Mononuclear cell (primary cell): ENCODE measurements around the gene KCNIP2. TPM values are rescaled to one million over a fixed set of nuclear protein-coding genes. Genes with fewer than 3 reads are reported as not detected.
"Not testable (repeated sequence)": the region's sequence is repeated elsewhere in the genome, so short reads cannot be mapped to it uniquely, and the experiment has no call there.

Experiments
- H3K27me3 ChIP-seq: 2 replicates; pipeline ENCODE4 v1.6.0; 2011; ENCODE audit warnings: low read length, control low read depth; ENCODE audit not compliant: insufficient read depth
- H3K4me1 ChIP-seq: 2 replicates; pipeline ENCODE4 v1.5.1; 2011; ENCODE audit warnings: mild to moderate bottlenecking, low read length, control low read depth; ENCODE audit not compliant: insufficient read depth
- H3K4me3 ChIP-seq: 2 replicates; pipeline ENCODE4 v1.5.1; 2011; ENCODE audit warnings: mild to moderate bottlenecking, low read length, moderate library complexity
- H3K9me3 ChIP-seq: 2 replicates; pipeline ENCODE4 v1.5.1; 2011; ENCODE audit warnings: low read depth, mild to moderate bottlenecking, control low read depth, low read length
- total RNA-seq: library from RNA; depleted of rRNA; stranded (reverse); fragments of >200 nt; gene quantifications from one replicate; pipeline ENCODE4 v1.2.3, GENCODE V29; 2012

KCNIP2 gene
- total RNA-seq, 1 donor, result 4.1 TPM

- peak overlapping the region; percentile 96 for H3K4me3 ChIP-seq
- no peaks in the 10 kb centered on the region for H3K9me3 ChIP-seq
- peaks cover 32% of the 10 kb centered on the region for H3K4me1 ChIP-seq
- no peaks in the 10 kb centered on the region for H3K27me3 ChIP-seq
These were observed 24.5 kb downstream of the KCNIP2 start for GRCh38 chr10:101818872-101819633.

- H3K4me1 ChIP-seq, result peaks cover 35% of the 10 kb centered on the region
- peak within 1 kb of the TSS; percentile 96 for H3K4me3 ChIP-seq
- no peaks in the 10 kb centered on the region for H3K27me3 ChIP-seq
- no peaks in the 10 kb centered on the region for H3K9me3 ChIP-seq
These were observed 25.3 kb downstream of the KCNIP2 start, which contains the start of gene OGA for GRCh38 chr10:101818119-101818871. Gene OGA, minus strand, starts transcription at chr10:101818444. Its CDS starts 422 bp downstream, at chr10:101818022.

GRCh38 chr10:101817337-101818118 lies 26.1 kb downstream of the KCNIP2 start:
- Histone ChIP-seq H3K9me3 (no peaks in the 10 kb centered on the region), H3K4me3 (peak overlapping the region; percentile 96), H3K27me3 (no peaks in the 10 kb centered on the region), H3K4me1 (peaks cover 37% of the 10 kb centered on the region)

- H3K27me3 ChIP-seq, result no peaks in the 10 kb centered on the region
- H3K9me3 ChIP-seq, result no peaks in the 10 kb centered on the region
- peak overlapping the region; percentile 96 for H3K4me3 ChIP-seq
- H3K4me1 ChIP-seq, result peaks cover 42% of the 10 kb centered on the region
These were observed 26.7 kb downstream of the KCNIP2 start for GRCh38 chr10:101816913-101817336.

DNA sequence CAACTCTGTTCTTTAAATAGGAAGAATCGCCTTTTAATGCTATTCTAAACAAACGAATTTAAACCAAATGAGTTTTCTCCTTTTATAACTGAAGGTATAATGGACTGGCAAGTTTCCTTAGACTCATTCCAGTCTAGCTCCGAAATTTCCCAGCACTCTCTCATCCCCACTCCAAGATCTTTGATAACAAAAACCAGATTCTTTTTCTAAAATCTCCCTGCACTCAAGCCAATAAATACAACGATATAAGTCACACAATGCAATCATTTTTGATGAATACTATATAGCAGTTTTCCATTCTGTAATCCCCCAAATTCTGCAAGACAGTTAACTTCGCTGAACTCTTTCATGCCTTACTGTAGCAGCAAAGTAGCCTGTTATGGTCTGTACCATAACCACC lies 27.2 kb downstream of the KCNIP2 start:
- H3K9me3 ChIP-seq, result no peaks in the 10 kb centered on the region
- peak overlapping the region; percentile 96 for H3K4me3 ChIP-seq
- peaks cover 42% of the 10 kb centered on the region for H3K4me1 ChIP-seq
- H3K27me3 ChIP-seq, result no peaks in the 10 kb centered on the region

- Histone ChIP-seq H3K9me3 (no peaks in the 10 kb centered on the region), H3K27me3 (no peaks in the 10 kb centered on the region), H3K4me3 (peak overlapping the region; percentile 12), H3K4me1 (peaks cover 41% of the 10 kb centered on the region)
These were observed 29.0 kb downstream of the KCNIP2 start for GRCh38 chr10:101814466-101815071.

DNA sequence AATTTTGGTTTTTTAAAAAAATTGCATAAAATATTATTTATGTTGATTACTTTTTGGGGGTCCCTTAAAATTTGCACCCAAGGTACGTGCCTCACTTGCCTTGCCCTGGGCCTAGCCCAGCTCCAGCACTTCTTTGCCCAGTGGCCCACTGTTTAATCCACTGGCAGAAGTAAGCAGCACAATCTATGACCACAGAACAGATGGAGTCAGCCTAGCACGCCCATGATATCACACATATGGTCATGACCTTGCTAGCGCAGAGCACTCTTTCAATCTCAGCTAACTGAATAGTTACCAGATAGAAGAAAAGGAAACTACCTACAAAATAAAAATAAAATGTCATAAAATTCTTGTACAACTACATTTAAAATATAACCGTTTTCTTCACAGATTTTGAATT lies 31.0 kb downstream of the KCNIP2 start:
- Histone ChIP-seq H3K27me3 (no peaks in the 10 kb centered on the region), H3K4me1 (peaks cover 31% of the 10 kb centered on the region), H3K9me3 (no peaks in the 10 kb centered on the region), H3K4me3 (no peak overlapping the region)

DNA sequence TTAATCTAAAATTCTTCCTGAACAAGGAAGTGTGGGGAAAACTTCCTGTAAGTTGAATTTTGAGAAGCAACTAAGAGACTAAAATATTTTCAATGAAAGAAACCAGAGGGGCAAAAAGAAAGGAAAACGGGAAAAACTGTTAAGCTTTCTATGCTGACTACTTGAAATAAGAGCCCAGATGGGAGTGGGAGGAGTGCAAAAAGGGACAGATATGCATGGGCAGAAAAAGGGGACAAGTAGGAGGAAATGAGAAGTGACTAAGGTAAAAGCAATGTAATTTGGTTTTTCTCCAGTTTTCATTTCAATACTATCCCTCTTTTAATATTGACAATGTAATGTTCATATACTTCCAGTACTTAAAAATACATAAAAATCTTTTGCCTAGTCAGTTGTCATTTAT lies 36.4 kb downstream of the KCNIP2 start:
- peaks cover 6% of the 10 kb centered on the region for H3K4me1 ChIP-seq
- no peaks in the 10 kb centered on the region for H3K9me3 ChIP-seq
- no peaks in the 10 kb centered on the region for H3K27me3 ChIP-seq
- no peak overlapping the region for H3K4me3 ChIP-seq

DNA sequence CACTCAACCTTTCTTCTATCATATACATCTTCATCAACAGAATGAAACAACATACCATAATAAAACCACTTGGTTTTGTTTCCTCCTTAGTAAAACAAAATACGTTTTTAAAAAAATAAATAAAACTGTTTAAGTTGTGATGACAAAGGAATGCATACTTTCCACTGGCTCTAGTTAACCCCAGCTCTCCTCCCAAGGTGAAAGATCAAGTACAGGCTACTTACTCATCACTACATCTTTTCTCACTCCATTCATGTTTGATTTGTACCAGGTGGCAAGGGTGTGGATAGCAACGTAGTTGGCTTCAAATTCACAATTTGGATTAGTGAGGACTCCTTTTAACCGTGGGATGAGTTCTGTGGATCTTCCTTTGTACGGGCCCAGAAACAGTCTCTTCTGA lies 40.1 kb downstream of the KCNIP2 start:
- Histone ChIP-seq H3K4me1 (no peaks in the 10 kb centered on the region), H3K9me3 (no peaks in the 10 kb centered on the region), H3K27me3 (no peaks in the 10 kb centered on the region), H3K4me3 (no peak overlapping the region)

- Histone ChIP-seq H3K4me3 (no peak overlapping the region), H3K27me3 (no peaks in the 10 kb centered on the region), H3K4me1 (no peaks in the 10 kb centered on the region), H3K9me3 (no peaks in the 10 kb centered on the region)
These were observed 46.1 kb downstream of the KCNIP2 start for GRCh38 chr10:101797403-101798059.

- H3K27me3 ChIP-seq, result no peaks in the 10 kb centered on the region
- H3K9me3 ChIP-seq, result no peaks in the 10 kb centered on the region
- no peak overlapping the region for H3K4me3 ChIP-seq
- H3K4me1 ChIP-seq, result no peaks in the 10 kb centered on the region
These were observed 50.1 kb downstream of the KCNIP2 start for GRCh38 chr10:101793526-101793925.

DNA sequence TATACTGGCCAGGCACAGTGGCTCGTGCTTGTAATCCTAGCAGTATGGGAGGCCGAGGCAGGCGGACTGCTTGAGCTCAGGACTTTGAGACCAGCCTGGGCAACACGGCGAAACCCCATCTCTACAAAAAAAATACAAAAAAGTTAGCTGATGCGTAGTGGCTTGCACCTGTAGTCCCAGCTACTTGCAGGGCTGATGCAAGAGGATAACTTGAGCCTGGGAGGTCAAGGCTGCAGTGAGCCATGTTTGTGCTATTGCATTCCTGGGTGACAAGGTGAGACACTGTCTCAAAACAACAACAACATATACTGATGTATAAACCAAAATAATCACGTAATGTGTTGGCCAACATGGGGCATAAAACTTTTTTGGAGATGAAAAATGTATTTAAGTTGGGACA lies 53.9 kb downstream of the KCNIP2 start:
- no peaks in the 10 kb centered on the region for H3K9me3 ChIP-seq
- H3K4me1 ChIP-seq, result no peaks in the 10 kb centered on the region
- H3K4me3 ChIP-seq, result no peak overlapping the region
- H3K27me3 ChIP-seq, result no peaks in the 10 kb centered on the region

DNA sequence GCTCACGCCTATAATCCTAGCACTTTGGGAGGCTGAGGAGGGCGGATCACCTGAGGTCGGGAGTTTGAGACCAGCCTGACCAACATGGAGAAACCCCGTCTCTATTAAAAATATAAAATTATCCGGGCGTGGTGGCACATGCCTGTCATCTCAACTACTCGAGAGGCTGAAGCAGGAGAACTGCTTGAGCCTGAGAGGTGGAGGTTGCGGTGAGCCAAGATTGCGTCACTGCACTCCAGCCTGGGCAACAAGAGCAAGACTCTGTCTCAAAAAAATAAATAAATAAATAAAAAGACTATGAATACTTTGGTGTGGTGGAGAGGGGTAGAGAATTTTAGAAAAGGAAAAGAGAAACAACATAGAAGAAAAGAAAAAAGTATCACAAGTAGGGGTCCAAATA lies 54.4 kb downstream of the KCNIP2 start:
- H3K27me3 ChIP-seq, H3K4me1 ChIP-seq, H3K9me3 ChIP-seq, H3K4me3 ChIP-seq: not testable (repeated sequence)

DNA sequence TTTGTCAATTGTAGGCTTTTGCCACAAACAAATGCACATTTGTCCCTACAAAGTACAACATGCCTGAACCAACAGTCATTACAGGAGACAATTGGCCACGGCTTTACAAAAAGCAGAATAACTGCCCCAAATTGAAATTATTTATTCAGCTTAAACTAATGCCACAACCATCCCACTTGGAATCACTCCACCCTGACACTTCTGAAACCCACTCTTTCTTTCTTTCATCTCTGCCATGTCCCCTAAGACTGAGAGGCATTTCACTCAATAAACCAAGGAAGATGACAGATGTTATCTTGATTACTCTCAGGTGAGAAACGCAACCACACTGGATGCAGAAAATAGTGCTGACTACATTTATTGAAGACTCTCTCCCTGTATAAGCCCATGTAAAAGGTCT lies 57.8 kb downstream of the KCNIP2 start:
- H3K4me1 ChIP-seq, result peaks cover 33% of the 10 kb centered on the region
- no peak overlapping the region for H3K4me3 ChIP-seq
- no peaks in the 10 kb centered on the region for H3K27me3 ChIP-seq
- H3K9me3 ChIP-seq, result no peaks in the 10 kb centered on the region
